ENCODE measurements around the gene RNLS.
A peak's percentile ranks its signal among the peaks of the same experiment; 100 is the strongest.

RNLS gene

GRCh38 chr10:88592381-88592780 is 9.3 kb upstream of the RNLS start:
- TF ChIP-seq CTCF (IDR thresholded peaks at IDR 0.05; ENCODE audit: insufficient read depth, low read length, poor library complexity, severe bottlenecking) (no peak), EZH2phosphoT487 (conservative IDR thresholded peaks at IDR 0.05; ENCODE audit: low read length) (no peak)
- H3K27ac ChIP-seq (ENCODE audit: low read depth, low read length): no peak overlapping the region

GRCh38 chr10:88586462-88586861 is 3.3 kb upstream of the RNLS start, which contains the start of gene LIPJ:
LIPJ (plus strand) TSS chr10:88586762; CDS start chr10:88590688, 3,926 bp downstream.
- Histone ChIP-seq H3K36me3 (ENCODE audit: low read length) (no peaks in the 10 kb centered on the region), H3K27me3 (ENCODE audit: low read length) (no peaks in the 10 kb centered on the region), H3K9ac (ENCODE audit: low read length) (no peak within 1 kb of the TSS), H4K20me1 (ENCODE audit: low read depth, low read length) (no peaks in the 10 kb centered on the region), H3F3A (ENCODE audit: insufficient read depth) (no peaks in the 10 kb centered on the region), H3K27ac (ENCODE audit: low read depth, low read length) (no peak within 1 kb of the TSS), H3K9me2 (replicated peaks; ENCODE audit: insufficient read depth, low read length) (no peaks in the 10 kb centered on the region), H3K4me3 (ENCODE audit: insufficient read depth, low read length, poor library complexity, severe bottlenecking) (no peak within 1 kb of the TSS), H2AFZ (ENCODE audit: low read depth, low read length, severe bottlenecking) (no peak within 1 kb of the TSS), H3K4me2 (ENCODE audit: low read depth, low read length, poor library complexity, severe bottlenecking) (no peak within 1 kb of the TSS), H3K9me3 (ENCODE audit: insufficient read depth, low read length) (no peaks in the 10 kb centered on the region), H3K79me2 (ENCODE audit: insufficient read depth, low read length) (no peaks in the 10 kb centered on the region)
- no peak for TF ChIP-seq EZH2phosphoT487 (conservative IDR thresholded peaks at IDR 0.05; ENCODE audit: low read length)
- no peak for TF ChIP-seq CTCF (IDR thresholded peaks at IDR 0.05; ENCODE audit: insufficient read depth, low read length, poor library complexity, severe bottlenecking)

More at GRCh38 chr10:88592381-88592780, 9.3 kb upstream of the RNLS start:
- no peaks in the 10 kb centered on the region for H3K79me2 ChIP-seq (ENCODE audit: insufficient read depth, low read length)
- H3K4me2 ChIP-seq (ENCODE audit: low read depth, low read length, poor library complexity, severe bottlenecking): no peak overlapping the region
- no peaks in the 10 kb centered on the region for H4K20me1 ChIP-seq (ENCODE audit: low read depth, low read length)
- no peaks in the 10 kb centered on the region for H3K9me2 ChIP-seq (replicated peaks; ENCODE audit: insufficient read depth, low read length)
- no peaks in the 10 kb centered on the region for H3K9me3 ChIP-seq (ENCODE audit: insufficient read depth, low read length)
- H3K36me3 ChIP-seq (ENCODE audit: low read length): no peaks in the 10 kb centered on the region
- H3K4me3 ChIP-seq (ENCODE audit: insufficient read depth, low read length, poor library complexity, severe bottlenecking): no peak overlapping the region
- H3F3A ChIP-seq (ENCODE audit: insufficient read depth): no peaks in the 10 kb centered on the region
- H3K9ac ChIP-seq (ENCODE audit: low read length): no peak overlapping the region
- no peaks in the 10 kb centered on the region for H3K27me3 ChIP-seq (ENCODE audit: low read length)
- no peak overlapping the region for H2AFZ ChIP-seq (ENCODE audit: low read depth, low read length, severe bottlenecking)

GRCh38 chr10:88583584-88583957 is 453 bp upstream of the RNLS start:
- no peaks in the 10 kb centered on the region for H3K79me2 ChIP-seq (ENCODE audit: insufficient read depth, low read length)
- no peaks in the 10 kb centered on the region for H3K36me3 ChIP-seq (ENCODE audit: low read length)
- H4K20me1 ChIP-seq (ENCODE audit: low read depth, low read length): no peaks in the 10 kb centered on the region
- TF ChIP-seq CTCF (IDR thresholded peaks at IDR 0.05; ENCODE audit: insufficient read depth, low read length, poor library complexity, severe bottlenecking): no peak
- TF ChIP-seq EZH2phosphoT487 (conservative IDR thresholded peaks at IDR 0.05; ENCODE audit: low read length): no peak
- H2AFZ ChIP-seq (ENCODE audit: low read depth, low read length, severe bottlenecking): peak overlapping the region; percentile 95
- H3K27ac ChIP-seq (ENCODE audit: low read depth, low read length): no peak overlapping the region
- no peaks in the 10 kb centered on the region for H3K9me2 ChIP-seq (replicated peaks; ENCODE audit: insufficient read depth, low read length)
- H3K9ac ChIP-seq (ENCODE audit: low read length): peak overlapping the region; percentile 47; the same call in 1 of the 2 replicates
- no peaks in the 10 kb centered on the region for H3F3A ChIP-seq (ENCODE audit: insufficient read depth)
- peak overlapping the region; percentile 49 for H3K4me2 ChIP-seq (ENCODE audit: low read depth, low read length, poor library complexity, severe bottlenecking)
- peak overlapping the region; percentile 42 for H3K4me3 ChIP-seq (ENCODE audit: insufficient read depth, low read length, poor library complexity, severe bottlenecking)
- no peaks in the 10 kb centered on the region for H3K27me3 ChIP-seq (ENCODE audit: low read length)
- H3K9me3 ChIP-seq (ENCODE audit: insufficient read depth, low read length): no peaks in the 10 kb centered on the region
